Fibroblast of villous mesenchyme (primary cell): ENCODE results near the gene MBOAT2. TPM values are rescaled to one million over a fixed set of nuclear protein-coding genes. Genes with fewer than 3 reads are reported as not detected.

Experiments
- DNase-seq: peaks from one replicate; pipeline ENCODE4 v3.0.0-alpha.2; 2010; ENCODE audit warnings: low read depth
- H3K4me3 ChIP-seq: 2 replicates; pipeline ENCODE4 v1.5.1; 2011; ENCODE audit warnings: low read depth, mild to moderate bottlenecking, low read length
- CTCF ChIP-seq: IDR thresholded peaks from 2 replicates; pipeline ENCODE4 v1.5.1; 2012; ENCODE audit warnings: low read depth, mild to moderate bottlenecking, low read length; ENCODE audit not compliant: insufficient read depth
- total RNA-seq: library from RNA; depleted of rRNA; stranded (reverse); fragments of >200 nt; gene quantifications from 2 replicates; pipeline ENCODE4 v1.2.3, GENCODE V29; 2012

Gene MBOAT2
- total RNA-seq, 1 donor = 72.5 TPM

DNA sequence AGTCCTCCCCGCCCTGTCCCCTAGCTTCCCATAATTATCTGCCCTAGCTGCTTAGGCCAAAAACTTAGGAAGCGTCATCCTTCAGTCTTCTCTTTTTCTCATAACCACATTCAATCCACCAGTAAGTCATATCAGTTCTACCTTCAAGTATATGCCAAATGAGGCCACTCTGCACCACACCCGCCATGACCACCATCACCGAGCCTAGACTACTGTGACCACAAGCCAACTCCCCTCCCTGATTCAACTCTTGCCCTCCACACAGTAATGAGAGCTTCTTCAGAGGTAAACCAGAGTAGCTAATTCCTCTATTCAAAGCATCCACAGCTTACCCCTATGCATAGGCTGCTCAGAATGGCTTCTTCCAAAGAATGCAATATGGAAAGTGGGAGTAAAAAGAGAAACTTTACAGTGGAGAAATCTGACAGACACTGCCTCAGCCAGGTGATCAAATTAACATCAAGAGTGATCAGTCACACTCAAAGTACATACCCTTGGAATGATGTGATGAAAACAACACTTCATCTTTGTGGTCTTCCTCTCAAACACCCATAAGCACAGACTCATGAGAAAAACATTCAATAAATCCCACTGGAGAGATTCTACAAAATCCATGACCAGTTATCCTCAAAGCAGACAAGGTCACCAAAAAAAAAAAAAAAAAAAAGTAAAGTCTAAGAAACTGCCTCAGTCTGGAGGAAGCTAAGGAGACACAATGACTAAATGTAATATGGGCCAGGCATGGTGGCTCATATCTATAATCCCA is 17.7 kb downstream of the MBOAT2 start:
- H3K4me3 ChIP-seq = no peak overlapping the region
- no peak for TF ChIP-seq CTCF
- peak; percentile 9 for DNase-seq

DNA sequence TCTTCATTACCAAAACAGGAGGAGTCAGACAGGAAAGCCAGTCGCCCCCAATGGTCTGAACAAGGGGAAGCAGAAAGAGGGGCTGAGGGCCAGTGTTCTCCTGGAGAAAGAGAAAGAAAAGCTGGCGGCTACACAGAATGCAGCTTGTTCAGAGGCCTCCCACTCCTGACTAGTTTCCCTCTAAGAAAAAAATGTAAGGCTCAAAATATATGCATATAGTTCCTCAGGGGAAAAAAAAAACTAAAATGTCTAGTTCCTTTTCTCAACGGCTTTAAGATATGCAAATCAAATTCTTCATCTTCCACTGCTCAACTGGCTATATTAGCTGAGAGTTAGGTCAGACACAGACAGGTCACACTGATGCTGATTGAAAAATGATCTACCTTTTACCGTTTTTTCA is 18.6 kb downstream of the MBOAT2 start:
- H3K4me3 ChIP-seq = no peak overlapping the region
- DNase-seq = peak; percentile 8
- no peak for TF ChIP-seq CTCF

- peak; percentile 60 for DNase-seq
- TF ChIP-seq CTCF = no peak
These were observed 19.3 kb downstream of the MBOAT2 start for GRCh38 chr2:8984157-8984556.

GRCh38 chr2:8983571-8983970 is 19.9 kb downstream of the MBOAT2 start:
- no peak overlapping the region for H3K4me3 ChIP-seq
- no peak for TF ChIP-seq CTCF
- peak; percentile 10 for DNase-seq

More at GRCh38 chr2:8984157-8984556, 19.3 kb downstream of the MBOAT2 start:
- H3K4me3 ChIP-seq = peak overlapping the region; percentile 9

DNA sequence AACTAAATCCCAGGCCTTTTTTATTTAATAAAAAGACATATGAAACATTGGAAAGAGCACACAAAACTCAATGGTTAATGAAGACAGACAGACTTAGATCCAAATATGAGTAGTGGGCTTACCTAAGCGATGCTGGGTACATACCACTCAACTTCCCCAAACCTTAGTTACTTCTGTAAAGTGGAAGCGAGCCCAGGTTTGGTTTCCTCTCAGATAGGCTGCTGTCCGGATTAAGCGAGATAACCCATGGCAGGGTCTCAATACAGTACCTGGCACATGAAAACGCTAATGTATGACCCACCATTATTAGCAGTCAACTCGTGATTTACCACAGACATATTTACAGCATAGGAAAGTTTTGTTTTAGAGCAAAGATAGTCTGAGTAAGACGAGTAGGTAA is 21.6 kb downstream of the MBOAT2 start:
- TF ChIP-seq CTCF = no peak
- H3K4me3 ChIP-seq = no peak overlapping the region
- DNase-seq = no peak

- peak; percentile 26 for DNase-seq
- TF ChIP-seq CTCF = no peak
- H3K4me3 ChIP-seq = no peak overlapping the region
These were observed 23.4 kb downstream of the MBOAT2 start for GRCh38 chr2:8980096-8980495.

- TF ChIP-seq CTCF = no peak
- DNase-seq = no peak
- H3K4me3 ChIP-seq = no peak overlapping the region
These were observed 25.7 kb downstream of the MBOAT2 start for GRCh38 chr2:8977758-8978157.
